ENCODE measurements around the gene CFAP119.
A peak's percentile ranks its signal among the peaks of the same experiment; 100 is the strongest.

The CFAP119 gene

GRCh38 chr16:30738984-30739951 lies 22.6 kb downstream of the CFAP119 start:
- no peak for DNase-seq

GRCh38 chr16:30737794-30738648 lies 23.8 kb downstream of the CFAP119 start:
- no peak for DNase-seq

GRCh38 chr16:30736995-30737793 lies 24.7 kb downstream of the CFAP119 start:
- DNase-seq: no peak

GRCh38 chr16:30731411-30731810 lies 30.5 kb downstream of the CFAP119 start:
- no peak for DNase-seq

- DNase-seq: no peak
Measured at GRCh38 chr16:30728899-30729672, 32.8 kb downstream of the CFAP119 start.

GRCh38 chr16:30728321-30728720 lies 33.5 kb downstream of the CFAP119 start:
- no peak for DNase-seq

- no peak for DNase-seq
Measured at GRCh38 chr16:30725418-30725792, 36.5 kb downstream of the CFAP119 start.

GRCh38 chr16:30724641-30725417 lies 37.0 kb downstream of the CFAP119 start:
- no peak for DNase-seq

- no peak for DNase-seq
Measured at GRCh38 chr16:30723725-30724355, 38.0 kb downstream of the CFAP119 start.

GRCh38 chr16:30722916-30723315 lies 38.9 kb downstream of the CFAP119 start:
- no peak for DNase-seq

- no peak for DNase-seq
Measured at GRCh38 chr16:30722443-30722842, 39.4 kb downstream of the CFAP119 start.

- DNase-seq: no peak
Measured at GRCh38 chr16:30721606-30722005, 40.3 kb downstream of the CFAP119 start.

- DNase-seq: no peak
Measured at GRCh38 chr16:30721167-30721566, 40.7 kb downstream of the CFAP119 start.

GRCh38 chr16:30720694-30721093 lies 41.2 kb downstream of the CFAP119 start:
- no peak for DNase-seq

GRCh38 chr16:30720086-30720485 lies 41.8 kb downstream of the CFAP119 start:
- no peak for DNase-seq

- peak; percentile 50 for DNase-seq
Measured at GRCh38 chr16:30715750-30716445, 46.0 kb downstream of the CFAP119 start.

GRCh38 chr16:30711712-30712111 lies 50.1 kb downstream of the CFAP119 start:
- no peak for DNase-seq

- no peak for DNase-seq
Measured at GRCh38 chr16:30710971-30711370, 50.9 kb downstream of the CFAP119 start.

Measured in CD4-positive, alpha-beta T cell treated with Interleukin-6 for 4 hours (primary cell).